ENCODE results near the gene PAX6. TPM values are rescaled to one million over a fixed set of nuclear protein-coding genes. Genes with fewer than 3 reads are reported as not detected.

PAX6 gene
- polyA plus RNA-seq, 1 donor (not counting 4 experiments of a cell fraction or from before 2014, with no cell fraction given) = 0.12 TPM

DNA sequence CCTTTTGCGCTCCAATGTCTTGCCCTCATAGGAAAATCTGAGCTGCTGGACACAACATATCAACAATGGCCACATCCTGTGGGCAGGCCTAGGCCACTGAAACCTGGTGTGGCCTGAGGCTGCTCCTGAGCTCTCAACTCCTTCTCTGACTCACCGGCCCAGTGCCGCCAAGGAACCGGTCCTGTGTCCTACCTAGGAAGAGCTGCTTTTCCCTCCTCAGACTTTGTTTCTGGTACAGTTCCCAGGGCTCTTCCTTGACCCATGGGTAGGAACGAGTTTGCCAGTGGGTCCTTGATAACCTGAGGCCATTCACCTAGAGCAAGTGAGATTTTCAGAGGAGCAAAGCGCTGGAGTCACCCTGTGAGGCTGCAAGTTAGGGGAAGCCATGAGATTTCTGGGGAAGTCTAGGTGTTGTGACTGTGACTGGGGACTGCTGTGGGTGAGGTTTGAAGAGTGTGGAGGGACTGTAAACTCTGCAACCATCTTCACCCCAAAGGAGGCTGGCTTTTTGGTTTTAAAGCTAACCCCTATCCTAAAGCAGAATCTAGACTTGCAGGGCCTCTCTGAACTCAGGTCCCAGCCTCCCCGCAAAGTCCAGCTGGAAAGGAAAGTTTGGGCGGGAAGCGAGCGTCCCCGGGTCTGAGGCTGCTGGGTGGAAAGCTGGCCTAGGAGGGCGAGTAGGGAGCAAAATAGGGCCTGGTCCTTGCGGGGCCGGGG, 12.0 kb upstream of the PAX6 start:
- FAIRE-seq (no peak), DNase-seq (ENCODE audit: low read depth, low spot score) (no peak)
- Histone ChIP-seq H3K4me3 (ENCODE audit: control insufficient read depth in 2 of 3, extremely low read depth in 1 of 3, insufficient read depth in 2 of 3, low read depth in 1 of 3, low read length in 3 of 3) (no peak overlapping the region), H3K27me3 (ENCODE audit: control insufficient read depth, extremely low read depth, insufficient read depth, low read length) (peaks cover 100% of the 10 kb centered on the region), H3K9me1 (ENCODE audit: control insufficient read depth, extremely low read depth, insufficient read depth, low read length) (no peaks in the 10 kb centered on the region), H3K79me2 (ENCODE audit: control insufficient read depth, insufficient read depth, low read length) (no peaks in the 10 kb centered on the region), H3K4me2 (ENCODE audit: control insufficient read depth, extremely low read depth, insufficient read depth, low read depth, low read length) (no peak overlapping the region), H3K27ac (ENCODE audit: control insufficient read depth, insufficient read depth, low read length) (no peak overlapping the region), H2AFZ (ENCODE audit: control insufficient read depth, low read length) (no peak overlapping the region), H4K20me1 (ENCODE audit: control insufficient read depth, extremely low read depth, insufficient read depth, low read length) (peaks cover 4% of the 10 kb centered on the region), H3K36me3 (ENCODE audit: control insufficient read depth in 2 of 2, extremely low read depth in 1 of 2, insufficient read depth in 2 of 2, low read length in 2 of 2) (no peaks in the 10 kb centered on the region), H3K9ac (ENCODE audit: control insufficient read depth, extremely low read depth, insufficient read depth, low read length) (no peak overlapping the region), H3K4me1 (ENCODE audit: control insufficient read depth, extremely low read depth, insufficient read depth, low read length) (no peaks in the 10 kb centered on the region), H3K9me3 (ENCODE audit: control insufficient read depth, low read depth, low read length) (no peaks in the 10 kb centered on the region)
- dilution Hi-C loops (cut with MboI; ENCODE audit: extremely low pct_ligation_motif_present, low sequenced_read_pairs) = no loop called here
- TF ChIP-seq, protein P1, sequence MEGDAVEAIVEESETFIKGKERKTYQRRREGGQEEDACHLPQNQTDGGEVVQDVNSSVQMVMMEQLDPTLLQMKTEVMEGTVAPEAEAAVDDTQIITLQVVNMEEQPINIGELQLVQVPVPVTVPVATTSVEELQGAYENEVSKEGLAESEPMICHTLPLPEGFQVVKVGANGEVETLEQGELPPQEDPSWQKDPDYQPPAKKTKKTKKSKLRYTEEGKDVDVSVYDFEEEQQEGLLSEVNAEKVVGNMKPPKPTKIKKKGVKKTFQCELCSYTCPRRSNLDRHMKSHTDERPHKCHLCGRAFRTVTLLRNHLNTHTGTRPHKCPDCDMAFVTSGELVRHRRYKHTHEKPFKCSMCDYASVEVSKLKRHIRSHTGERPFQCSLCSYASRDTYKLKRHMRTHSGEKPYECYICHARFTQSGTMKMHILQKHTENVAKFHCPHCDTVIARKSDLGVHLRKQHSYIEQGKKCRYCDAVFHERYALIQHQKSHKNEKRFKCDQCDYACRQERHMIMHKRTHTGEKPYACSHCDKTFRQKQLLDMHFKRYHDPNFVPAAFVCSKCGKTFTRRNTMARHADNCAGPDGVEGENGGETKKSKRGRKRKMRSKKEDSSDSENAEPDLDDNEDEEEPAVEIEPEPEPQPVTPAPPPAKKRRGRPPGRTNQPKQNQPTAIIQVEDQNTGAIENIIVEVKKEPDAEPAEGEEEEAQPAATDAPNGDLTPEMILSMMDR (optimal IDR thresholded peaks at IDR 0.05 in 1 of 3, IDR thresholded peaks at IDR 0.05 in 1 of 3, conservative IDR thresholded peaks at IDR 0.05 in 1 of 3; ENCODE audit: extremely low read depth in 1 of 3, insufficient read depth in 2 of 3, low read length in 3 of 3) = no peak
- TF ChIP-seq EZH2 (IDR thresholded peaks at IDR 0.05; ENCODE audit: low read length) = no peak

DNA sequence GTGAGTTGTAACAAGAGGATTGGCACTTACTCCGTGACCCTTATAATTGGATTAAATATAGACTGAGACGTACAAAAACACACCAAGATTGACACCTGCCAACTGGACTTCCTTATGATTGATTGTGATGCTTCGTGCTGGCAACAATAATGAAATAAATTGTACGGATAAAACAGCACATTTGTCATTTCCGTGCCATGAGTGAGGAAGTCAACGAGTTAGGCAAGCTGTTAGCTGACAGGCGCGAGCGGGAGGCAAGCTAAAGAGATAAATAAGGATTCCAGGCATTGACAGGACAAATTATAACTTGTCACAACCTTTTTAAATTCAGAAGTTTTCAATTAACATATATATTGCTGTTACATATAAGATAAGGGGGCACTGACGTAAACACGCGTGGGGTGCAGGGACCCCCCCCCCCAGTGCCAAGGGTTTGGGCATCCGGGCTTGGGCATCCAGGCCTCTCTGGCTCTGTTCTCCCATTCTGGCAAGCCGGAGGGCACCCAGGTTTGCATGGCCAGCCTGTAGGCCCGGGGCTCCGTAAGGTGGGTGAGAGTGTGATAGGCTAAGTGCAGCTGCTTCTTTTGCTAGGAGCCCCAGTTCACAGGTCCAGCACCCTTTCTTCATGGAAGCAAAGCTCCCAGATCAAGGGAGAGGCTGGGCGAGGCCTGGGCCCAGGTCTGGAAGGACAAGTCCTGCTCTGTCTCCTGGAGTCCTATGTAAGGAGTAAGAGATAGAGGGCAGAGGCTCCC, 11.2 kb upstream of the PAX6 start:
- no peaks in the 10 kb centered on the region for H3K9me3 ChIP-seq (ENCODE audit: control insufficient read depth, low read depth, low read length)
- TF ChIP-seq EZH2 (IDR thresholded peaks at IDR 0.05; ENCODE audit: low read length) = no peak
- TF ChIP-seq, protein P1 (optimal IDR thresholded peaks at IDR 0.05 in 1 of 3, IDR thresholded peaks at IDR 0.05 in 1 of 3, conservative IDR thresholded peaks at IDR 0.05 in 1 of 3; ENCODE audit: extremely low read depth in 1 of 3, insufficient read depth in 2 of 3, low read length in 3 of 3) = no peak
- no peak overlapping the region for H3K9ac ChIP-seq (ENCODE audit: control insufficient read depth, extremely low read depth, insufficient read depth, low read length)
- peaks cover under 1% of the 10 kb centered on the region for H3K4me1 ChIP-seq (ENCODE audit: control insufficient read depth, extremely low read depth, insufficient read depth, low read length)
- DNase-seq (ENCODE audit: low read depth, low spot score) (no peak), FAIRE-seq (no peak)
- H2AFZ ChIP-seq (ENCODE audit: control insufficient read depth, low read length) = no peak overlapping the region
- H3K79me2 ChIP-seq (ENCODE audit: control insufficient read depth, insufficient read depth, low read length) = no peaks in the 10 kb centered on the region
- H3K4me3 ChIP-seq (ENCODE audit: control insufficient read depth in 2 of 3, extremely low read depth in 1 of 3, insufficient read depth in 2 of 3, low read depth in 1 of 3, low read length in 3 of 3) = no peak overlapping the region
- dilution Hi-C loops (cut with MboI; ENCODE audit: extremely low pct_ligation_motif_present, low sequenced_read_pairs) = no loop called here
- H4K20me1 ChIP-seq (ENCODE audit: control insufficient read depth, extremely low read depth, insufficient read depth, low read length) = peaks cover 5% of the 10 kb centered on the region
- no peak overlapping the region for H3K27ac ChIP-seq (ENCODE audit: control insufficient read depth, insufficient read depth, low read length)
- H3K9me1 ChIP-seq (ENCODE audit: control insufficient read depth, extremely low read depth, insufficient read depth, low read length) = no peaks in the 10 kb centered on the region
- no peak overlapping the region for H3K4me2 ChIP-seq (ENCODE audit: control insufficient read depth, extremely low read depth, insufficient read depth, low read depth, low read length)
- H3K27me3 ChIP-seq (ENCODE audit: control insufficient read depth, extremely low read depth, insufficient read depth, low read length) = peaks cover 100% of the 10 kb centered on the region
- H3K36me3 ChIP-seq (ENCODE audit: control insufficient read depth in 2 of 2, extremely low read depth in 1 of 2, insufficient read depth in 2 of 2, low read length in 2 of 2) = no peaks in the 10 kb centered on the region

All from keratinocyte (primary cell).